SK-N-SH treated with all-trans-retinoic acid at 6 μM for 48 hours (cell line): ENCODE data around the gene PRR23E.

Experiments
- GLIS3 ChIP-seq: fragments of 250-450 bp; sonication (Bioruptor Pico); IDR thresholded peaks from 2 replicates; pipeline ENCODE4 v1.5.0; 2020; ENCODE audit warnings: mild to moderate bottlenecking, moderate library complexity
- PATZ1 ChIP-seq: fragments of 250-450 bp; sonication (Bioruptor Pico); IDR thresholded peaks from 2 replicates; pipeline ENCODE4 v1.8.0; 2020; ENCODE audit warnings: mild to moderate bottlenecking, moderate library complexity, borderline replicate concordance
- RARB ChIP-seq: fragments of 250-450 bp; sonication (Bioruptor Pico); IDR thresholded peaks from 2 replicates; pipeline ENCODE4 v1.8.0; 2021; ENCODE audit warnings: mild to moderate bottlenecking, moderate library complexity
- ZFP30 ChIP-seq: fragments of 450-650 bp; formaldehyde crosslinking; IDR thresholded peaks from 2 replicates; pipeline ENCODE4 v1.5.0; 2022; ENCODE audit warnings: mild to moderate bottlenecking, moderate library complexity

GRCh38 chr3:127151251-127151564 is 41.7 kb upstream of the PRR23E start:
- TF ChIP-seq PATZ1 (CRISPR knock-in tag): no peak
- no peak for TF ChIP-seq ZFP30 (CRISPR knock-in tag)
- TF ChIP-seq RARB (CRISPR knock-in tag): no peak
- no peak for TF ChIP-seq GLIS3 (CRISPR knock-in tag)
